Astrocyte of the cerebellum (primary cell): ENCODE data around the gene UQCRHL.

ENCODE experiments used
- DNase-seq: peaks from one replicate; pipeline ENCODE4 v3.0.0-alpha.2; 2011; ENCODE audit warnings: low read depth
- H3K4me3 ChIP-seq: 2 replicates; pipeline ENCODE4 v1.5.1; 2011; ENCODE audit warnings: mild to moderate bottlenecking, low read depth, low read length, moderate library complexity
- CTCF ChIP-seq: IDR thresholded peaks from 2 replicates; pipeline ENCODE4 v1.5.1; 2012; ENCODE audit warnings: low read length, low read depth, moderate library complexity, mild to moderate bottlenecking; ENCODE audit errors: missing control alignments
- in situ Hi-C: cut with HindIII; loops from 2 replicates; pipeline ENCODE4 v1.10.0; 2017; ENCODE audit warnings: low sequenced_read_pairs

UQCRHL gene

GRCh38 chr1:15775706-15776105 is 31.7 kb downstream of the UQCRHL start:
- no peak for DNase-seq
- no peak overlapping the region for H3K4me3 ChIP-seq
- in situ Hi-C loops = no loop called here
- TF ChIP-seq CTCF = no peak

GRCh38 chr1:15771836-15772515 is 35.5 kb downstream of the UQCRHL start:
- in situ Hi-C loops = no loop called here
- DNase-seq = no peak
- H3K4me3 ChIP-seq = no peak overlapping the region
- no peak for TF ChIP-seq CTCF

- no peak overlapping the region for H3K4me3 ChIP-seq
- no peak for TF ChIP-seq CTCF
- no peak for DNase-seq
- in situ Hi-C loops = no loop called here
Measured at GRCh38 chr1:15770313-15770962, 37.0 kb downstream of the UQCRHL start.

GRCh38 chr1:15768388-15768787 is 39.1 kb downstream of the UQCRHL start:
- DNase-seq = no peak
- no peak for TF ChIP-seq CTCF
- in situ Hi-C loops = no loop called here

GRCh38 chr1:15767941-15768340 is 39.5 kb downstream of the UQCRHL start:
- TF ChIP-seq CTCF = no peak
- no peak overlapping the region for H3K4me3 ChIP-seq
- in situ Hi-C loops = no loop called here

More at GRCh38 chr1:15768388-15768787, 39.1 kb downstream of the UQCRHL start:
- H3K4me3 ChIP-seq = no peak overlapping the region

GRCh38 chr1:15765495-15766194 is 41.8 kb downstream of the UQCRHL start:
- no peak overlapping the region for H3K4me3 ChIP-seq
- DNase-seq = peak; percentile 65
- TF ChIP-seq CTCF = no peak
- in situ Hi-C loops = no loop called here

More at GRCh38 chr1:15767941-15768340, 39.5 kb downstream of the UQCRHL start:
- DNase-seq = no peak
